Lung (tissue), 12 donors: ENCODE measurements around the gene RAB11B. TPM values are rescaled to one million over a fixed set of nuclear protein-coding genes. Genes with fewer than 3 reads are reported as not detected.

Source experiments
- ATAC-seq: fragments of 200-7000 bp; cut with Tn5 transposase; one replicate; pipeline ENCODE4 v1.9.1; 2020; ENCODE audit warnings: moderate number of reproducible peaks; ENCODE audit not compliant: insufficient read depth, low FRiP score
- DNase-seq, 3 donors: peaks; one replicate each; pipeline ENCODE4 v3.0.0-alpha.2; 2013 to 2017
- H3K27ac ChIP-seq, 2 donors: one replicate each; pipeline ENCODE4 v1.5.1; 2013; ENCODE audit warnings: mild to moderate bottlenecking in 2 of 2, moderate library complexity in 2 of 2, control low read depth in 1 of 2, inconsistent platforms in 1 of 2, low read depth in 1 of 2, low read length in 1 of 2
- H3K27me3 ChIP-seq, 3 donors: one replicate each; pipeline ENCODE4 v1.5.1; 2013; ENCODE audit warnings: low read length in 2 of 3; ENCODE audit not compliant: control insufficient read depth in 3 of 3, insufficient read depth in 3 of 3
- H3K36me3 ChIP-seq, 4 donors: one replicate each; pipeline ENCODE4 v1.5.1; 2013; ENCODE audit warnings: low read length in 4 of 4, mild to moderate bottlenecking in 1 of 4, moderate library complexity in 1 of 4; ENCODE audit not compliant: control insufficient read depth in 4 of 4, insufficient read depth in 4 of 4
- H3K4me1 ChIP-seq, 5 donors: one replicate each; pipeline ENCODE4 v1.5.1; 2013; ENCODE audit warnings: low read length in 5 of 5, mild to moderate bottlenecking in 2 of 5, moderate library complexity in 1 of 5; ENCODE audit not compliant: control insufficient read depth in 5 of 5, insufficient read depth in 5 of 5
- H3K4me3 ChIP-seq: one replicate; pipeline ENCODE4 v1.5.1; 2013; ENCODE audit warnings: mild to moderate bottlenecking, control low read depth, moderate library complexity
- H3K9ac ChIP-seq, 2 donors: one replicate each; pipeline ENCODE4 v1.5.1; 2013; ENCODE audit warnings: low read length in 2 of 2, control low read depth in 1 of 2; ENCODE audit not compliant: insufficient read depth in 1 of 2
- H3K9me3 ChIP-seq, 4 donors: one replicate each; pipeline ENCODE4 v1.5.1; 2013; ENCODE audit warnings: low read length in 3 of 4, mild to moderate bottlenecking in 1 of 4, moderate library complexity in 1 of 4; ENCODE audit not compliant: control insufficient read depth in 4 of 4, insufficient read depth in 3 of 4
- CTCF ChIP-seq: IDR thresholded peaks from 2 replicates; pipeline ENCODE4 v1.5.1; 2012; ENCODE audit warnings: mild to moderate bottlenecking; ENCODE audit errors: control extremely low read depth, extremely low read depth
- WGBS, 2 donors: extraction: QIAGEN DNeasy Blood & Tissue Kit; methylation state at CpG; one replicate each; pipeline ENCODE4 v1.1.7; 2013; 5-methylcytosine and 5-hydroxymethylcytosine counted together
- polyA plus RNA-seq, 2 donors: library from polyadenylated mRNA; stranded (reverse); fragments of 200-250 nt; gene quantifications; one replicate each; pipeline ENCODE4 v1.2.1, GENCODE V29; 2013
- total RNA-seq, 2 donors: library from RNA; depleted of rRNA in 1 of 2; stranded (reverse); fragments of >200 nt in 1 of 2; gene quantifications; one replicate each; pipeline ENCODE4 v1.2.1, GENCODE V29; 2014 to 2021
- donor health status: control.
- donor health status: control.
- donor health status: Bipolar disorder and iron deficiency.
- donor health status: healthy.
- donor health status: DM: yes; HTN: yes; CAD: no.

Gene RAB11B
- total and polyA plus RNA-seq, 4 donors, result 91.1 to 148 (median 121) TPM

GRCh38 chr19:8451377-8451776, 61.2 kb downstream of the RAB11B start:
- no peak overlapping the region for H3K9ac ChIP-seq
- H3K27ac ChIP-seq, result no peak overlapping the region
- H3K27me3 ChIP-seq, result no peaks in the 10 kb centered on the region
- peaks cover 18 to 38% (median 21%) of the 10 kb centered on the region in 5 donors for H3K4me1 ChIP-seq
- no peaks in the 10 kb centered on the region for H3K9me3 ChIP-seq
- peaks cover 3 to 23% (median 12%) of the 10 kb centered on the region in 4 donors for H3K36me3 ChIP-seq
- 43 to 45% methylated on average over 6 of the region's 6 CpGs for WGBS, 2 donors
- no peak for ATAC-seq
- no peak overlapping the region for H3K4me3 ChIP-seq
- no peak for DNase-seq
- no peak for TF ChIP-seq CTCF

- DNase-seq, result no peak
- H3K4me1 ChIP-seq, result peaks cover 13 to 37% (median 19%) of the 10 kb centered on the region in 5 donors
- H3K9ac ChIP-seq, result no peak overlapping the region
- TF ChIP-seq CTCF, result no peak
- no peak overlapping the region for H3K27ac ChIP-seq
- ATAC-seq, result peak; percentile 63
- peaks cover 3 to 22% (median 10%) of the 10 kb centered on the region in 4 donors for H3K36me3 ChIP-seq
- no peak overlapping the region for H3K4me3 ChIP-seq
- H3K9me3 ChIP-seq, result no peaks in the 10 kb centered on the region
- WGBS, 2 donors, result 43 to 50% methylated on average over 3 of the region's 3 CpGs
- no peaks in the 10 kb centered on the region for H3K27me3 ChIP-seq
These were observed 61.7 kb downstream of the RAB11B start for GRCh38 chr19:8451885-8452284.

- Histone ChIP-seq H3K9me3 (no peaks in the 10 kb centered on the region), H3K27ac (peak overlapping the region in 1 of 2 donors; percentile 76), H3K36me3 (peaks cover 5 to 17% (median 10%) of the 10 kb centered on the region in 4 donors), H3K4me1 (peaks cover 9 to 38% (median 18%) of the 10 kb centered on the region in 5 donors), H3K4me3 (no peak overlapping the region), H3K9ac (no peak overlapping the region), H3K27me3 (no peaks in the 10 kb centered on the region)
- no peak for DNase-seq
- 60 to 67% methylated on average over 4 of the region's 4 CpGs for WGBS, 2 donors
- no peak for TF ChIP-seq CTCF
- no peak for ATAC-seq
These were observed 62.4 kb downstream of the RAB11B start for GRCh38 chr19:8452446-8453123.
